Measurements from ENCODE around the gene GPR137B. TPM values are rescaled to one million over a fixed set of nuclear protein-coding genes. Genes with fewer than 3 reads are reported as not detected.

GPR137B gene
- total RNA-seq, 1 experiment from 2014 or later, result 11.4 TPM

GRCh38 chr1:236167578-236167977 lies 25.2 kb downstream of the GPR137B start:
- ATAC-seq, result no peak
- intact Hi-C loops (cut with micrococcal nuclease), result no loop called here
- H3K27ac ChIP-seq (ENCODE audit: low read depth, low read length), result no peak overlapping the region

More at GRCh38 chr1:236167578-236167977, 25.2 kb downstream of the GPR137B start:
- CTCF ChIA-PET, result no interaction called here
- H4K20me1 ChIP-seq (ENCODE audit: insufficient read depth), result no peaks in the 10 kb centered on the region
- DNase-seq (ENCODE audit: low read depth, low spot score), result no peak
- H3K4me3 ChIP-seq (replicated peaks in 1 of 2; ENCODE audit: low read depth in 1 of 2, low read length in 2 of 2), result no peak overlapping the region
- H3K79me2 ChIP-seq (ENCODE audit: insufficient read depth, low read length), result no peaks in the 10 kb centered on the region
- H3K4me1 ChIP-seq (ENCODE audit: control insufficient read depth in 1 of 2, insufficient read depth in 2 of 2, low read length in 2 of 2), result no peaks in the 10 kb centered on the region
- RAD21 ChIA-PET (ENCODE audit: low non-redundant PET in 1 of 2, low total read pairs in 2 of 2, uncharacterized antibody in 2 of 2, unreplicated experiment in 2 of 2), result no interaction called here
- POLR2A ChIA-PET, result no interaction called here
- TF ChIP-seq REST (IDR thresholded peaks at IDR 0.05; ENCODE audit: low read depth) (no peak), EZH2 (IDR thresholded peaks at IDR 0.05) (no peak), ZFX (IDR thresholded peaks at IDR 0.05) (no peak), ATF3 (IDR thresholded peaks at IDR 0.05) (no peak), YY1 (IDR thresholded peaks at IDR 0.05; ENCODE audit: extremely low read depth, insufficient replicate concordance, low read depth, low read length) (no peak), JUND (IDR thresholded peaks at IDR 0.05) (no peak), CEBPB (IDR thresholded peaks at IDR 0.05; ENCODE audit: low read depth) (no peak), TCF7L2 (IDR thresholded peaks at IDR 0.05; ENCODE audit: borderline replicate concordance, extremely low read depth, insufficient read depth, insufficient read length) (no peak), POLR2A (IDR thresholded peaks at IDR 0.05; ENCODE audit: borderline replicate concordance, extremely low read depth, insufficient read depth, insufficient read length) (no peak), SRF (IDR thresholded peaks at IDR 0.05; ENCODE audit: low read depth) (no peak), EZH2phosphoT487 (IDR thresholded peaks at IDR 0.05; ENCODE audit: borderline replicate concordance) (no peak), MAX (IDR thresholded peaks at IDR 0.05) (no peak), CTCF (IDR thresholded peaks at IDR 0.05 in 2 of 3, conservative IDR thresholded peaks at IDR 0.05 in 1 of 3; ENCODE audit: borderline replicate concordance in 1 of 3, insufficient read depth in 1 of 3, low read depth in 2 of 3, low read length in 2 of 3) (no peak)
- no peak overlapping the region for H2AFZ ChIP-seq (ENCODE audit: low read depth, low read length, poor library complexity, severe bottlenecking)
- H3K36me3 ChIP-seq (ENCODE audit: control insufficient read depth in 1 of 2, insufficient read depth in 2 of 2, low read length in 2 of 2), result no peaks in the 10 kb centered on the region
- no peaks in the 10 kb centered on the region for H3K9me2 ChIP-seq (ENCODE audit: insufficient read depth)
- BruUV-seq (replicated peaks), result no TSS peak
- no peak overlapping the region for H3K9ac ChIP-seq (ENCODE audit: low read length)
- H3K4me2 ChIP-seq (ENCODE audit: low read length), result no peak overlapping the region
- H3K27me3 ChIP-seq (ENCODE audit: insufficient read depth, low read length), result no peaks in the 10 kb centered on the region
- no peaks in the 10 kb centered on the region for H3K9me3 ChIP-seq (ENCODE audit: control insufficient read depth in 1 of 2, insufficient read depth in 1 of 2, low read depth in 1 of 2, low read length in 2 of 2)

All from HCT116 (cell line).